Iris pigment epithelial cell (primary cell): ENCODE measurements around the gene CCL22.
"Not testable (repeated sequence)": the region's sequence is repeated elsewhere in the genome, so short reads cannot be mapped to it uniquely, and the experiment has no call there.

Source experiments
- DNase-seq: peaks from one replicate; pipeline ENCODE4 v3.0.0-alpha.2; 2011; ENCODE audit warnings: low read depth

The CCL22 gene

DNA sequence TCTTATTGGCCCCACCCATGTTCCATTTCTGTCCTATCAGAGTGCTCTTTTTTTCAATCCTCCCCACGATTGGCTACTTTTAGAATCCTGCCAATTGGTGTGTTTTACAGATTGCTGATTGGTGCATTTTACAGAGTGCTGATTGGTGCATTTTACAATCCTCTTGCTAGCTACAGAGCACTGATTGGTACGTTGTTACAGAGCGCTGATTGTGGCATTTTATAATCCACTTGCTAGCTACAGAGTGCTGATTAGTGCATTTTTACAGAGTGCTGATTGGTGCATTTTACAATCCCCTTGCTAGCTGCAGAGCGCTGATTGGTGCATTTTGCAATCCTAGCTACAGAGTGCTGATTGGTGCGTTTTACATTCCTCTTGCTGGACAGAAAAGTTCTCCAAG is 36.4 kb downstream of the CCL22 start:
- no peak for DNase-seq

DNA sequence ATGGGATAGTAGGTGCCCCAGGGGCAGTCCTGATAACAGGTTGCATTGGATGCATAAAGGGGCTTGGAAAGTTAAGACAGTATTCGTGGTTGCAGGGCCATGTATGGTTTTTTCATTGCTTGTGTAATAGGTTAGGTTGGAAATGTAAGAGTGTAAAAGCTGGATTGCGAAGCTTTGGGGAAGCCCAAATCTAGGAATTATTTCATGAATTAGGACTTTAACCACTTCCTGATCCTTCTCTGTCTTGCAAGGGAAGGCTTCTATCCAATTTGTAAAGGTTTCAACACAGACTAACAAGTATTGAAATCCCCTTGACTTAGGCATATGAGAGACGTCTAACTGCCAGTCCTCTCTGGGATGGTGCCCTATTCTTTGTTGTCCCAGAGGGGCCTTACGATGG is 38.2 kb downstream of the CCL22 start:
- DNase-seq: no peak

DNA sequence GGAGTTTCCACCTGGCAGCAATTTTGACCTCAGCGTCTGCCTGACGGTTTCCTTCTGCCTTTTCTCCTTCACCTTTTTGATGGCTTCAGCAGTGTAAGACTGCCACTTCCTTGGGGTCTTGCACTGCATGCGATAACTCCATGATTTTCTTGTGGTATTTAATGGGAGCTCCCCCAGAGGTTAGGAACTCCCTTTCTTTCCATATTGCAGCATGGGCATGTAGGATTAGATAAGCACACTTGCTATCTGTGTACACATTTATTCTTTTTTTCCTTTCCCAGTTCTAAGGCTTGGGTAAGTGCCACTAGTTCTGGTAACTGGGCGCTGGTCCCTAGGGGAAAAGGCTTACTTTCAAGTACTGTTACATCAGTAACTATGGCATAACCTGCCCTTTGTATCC is 38.9 kb downstream of the CCL22 start:
- DNase-seq: not testable (repeated sequence)

DNA sequence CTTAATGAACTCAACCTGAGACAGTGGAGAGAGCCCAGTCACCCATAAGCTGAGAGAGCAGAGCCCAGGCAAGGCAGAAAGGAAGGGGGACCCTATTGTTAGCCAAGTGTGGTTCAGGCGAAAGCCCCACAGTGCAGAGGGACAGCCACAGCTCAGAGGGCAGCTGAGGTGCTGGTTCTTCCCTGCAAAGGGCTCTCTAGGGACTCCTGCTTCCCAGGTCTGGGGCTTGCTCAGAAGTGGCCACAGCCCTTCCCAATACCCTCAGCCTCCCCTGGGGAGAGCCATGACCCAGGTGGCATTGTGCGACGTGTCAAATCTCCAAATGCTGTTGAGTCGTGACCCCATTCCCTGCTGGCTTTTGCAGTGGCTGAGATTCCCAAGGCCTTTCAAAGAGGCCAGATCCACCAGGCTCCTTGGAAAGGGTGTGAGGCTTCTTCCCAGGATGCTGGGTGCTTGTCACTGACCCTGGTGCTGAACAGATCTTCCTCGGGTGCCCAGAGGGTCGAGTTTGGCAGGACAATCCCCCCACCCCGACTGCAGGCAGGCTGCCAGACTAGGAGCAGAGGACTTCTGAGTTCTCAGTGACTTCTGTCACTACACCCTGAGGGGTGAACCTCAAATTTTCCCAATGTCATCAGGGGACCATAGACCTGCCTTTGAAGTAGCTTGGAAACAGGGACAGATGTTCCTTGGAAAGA is 43.5 kb downstream of the CCL22 start:
- DNase-seq: no peak

DNA sequence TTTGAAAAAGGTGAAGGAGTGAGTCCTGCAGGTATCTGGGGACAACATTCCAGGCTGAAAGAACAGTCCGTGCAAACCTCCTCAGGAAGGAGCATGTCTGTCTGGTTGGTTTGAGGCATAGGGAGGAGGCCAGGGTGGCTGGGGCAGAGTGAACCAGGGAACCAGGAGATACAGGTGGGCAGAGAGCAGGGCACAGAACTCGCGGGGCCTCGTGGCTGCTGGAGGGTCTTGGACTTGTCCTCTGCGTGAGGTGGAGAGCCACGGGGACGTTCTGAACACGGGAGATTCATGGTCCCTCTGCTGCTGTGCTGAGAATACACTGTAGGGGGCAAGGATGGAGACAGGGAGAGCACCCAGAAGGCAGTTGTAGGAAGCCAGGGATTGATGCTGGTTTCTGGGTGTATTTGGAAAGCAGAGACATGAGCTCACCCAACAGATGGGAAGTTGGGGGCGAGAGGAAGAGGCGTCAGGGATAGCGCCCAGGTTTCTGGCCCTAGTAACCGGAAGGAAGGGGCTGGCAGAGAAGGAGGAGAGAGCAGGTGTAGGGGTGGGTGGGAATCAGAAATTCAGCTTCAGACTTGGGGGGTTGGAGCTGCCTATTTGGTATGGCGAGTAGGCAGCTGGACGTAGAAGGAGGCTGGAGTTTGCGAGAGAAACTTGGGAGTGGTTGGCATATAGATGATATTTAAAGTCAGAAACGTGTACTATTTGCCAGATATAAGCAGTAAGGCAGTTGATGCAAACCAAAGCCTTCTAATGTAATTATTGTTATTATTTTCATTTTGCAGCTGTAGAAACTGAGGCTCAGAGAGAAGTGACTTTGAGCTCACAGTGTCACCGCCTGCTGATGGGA is 45.6 kb downstream of the CCL22 start, which contains the start of gene CCL17:
CCL17 (plus strand) TSS at position 803 of the 853 bp plus-strand sequence. CDS start 9,166 bp downstream, outside the sequence.
- no peak for DNase-seq

DNA sequence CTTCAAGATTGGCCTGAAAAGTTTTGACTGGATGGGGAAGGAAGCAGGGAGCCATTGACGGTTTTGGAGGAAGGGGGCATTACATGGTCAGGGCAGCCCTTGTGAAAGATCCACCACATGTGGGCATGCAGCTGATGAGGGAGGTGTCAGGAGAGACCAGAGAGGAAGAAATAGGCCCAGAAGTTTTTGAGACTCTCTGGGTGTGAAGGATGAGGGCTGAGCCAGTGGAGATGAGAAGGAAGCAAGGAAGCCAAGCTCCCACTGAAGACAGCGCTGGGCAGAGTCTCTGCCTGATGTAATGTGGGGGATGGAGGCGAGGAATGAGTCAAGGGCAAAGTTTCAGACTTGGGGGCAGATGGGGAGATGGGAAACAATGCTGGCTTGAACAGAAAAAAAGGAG is 46.5 kb downstream of the CCL22 start:
- DNase-seq: no peak

DNA sequence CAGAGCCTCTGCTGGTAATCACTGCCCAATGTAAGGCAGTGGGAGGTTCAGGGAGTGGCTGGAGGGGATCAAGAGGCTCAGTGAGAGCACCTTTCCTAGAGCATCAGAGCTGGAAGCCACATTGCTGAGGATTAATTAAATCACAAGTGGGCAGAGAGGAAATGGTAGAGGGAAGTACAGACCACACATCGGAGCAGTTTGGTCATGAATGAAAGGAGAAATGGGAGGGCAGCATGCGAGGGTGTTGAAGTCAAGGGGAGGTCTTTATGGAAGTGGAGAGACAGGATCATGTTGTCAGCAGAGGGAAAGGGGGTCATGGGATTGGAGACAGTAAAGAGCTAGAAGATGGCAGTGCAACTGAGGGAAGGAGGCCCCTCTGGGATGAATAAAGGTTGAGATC is 48.3 kb downstream of the CCL22 start:
- no peak for DNase-seq

DNA sequence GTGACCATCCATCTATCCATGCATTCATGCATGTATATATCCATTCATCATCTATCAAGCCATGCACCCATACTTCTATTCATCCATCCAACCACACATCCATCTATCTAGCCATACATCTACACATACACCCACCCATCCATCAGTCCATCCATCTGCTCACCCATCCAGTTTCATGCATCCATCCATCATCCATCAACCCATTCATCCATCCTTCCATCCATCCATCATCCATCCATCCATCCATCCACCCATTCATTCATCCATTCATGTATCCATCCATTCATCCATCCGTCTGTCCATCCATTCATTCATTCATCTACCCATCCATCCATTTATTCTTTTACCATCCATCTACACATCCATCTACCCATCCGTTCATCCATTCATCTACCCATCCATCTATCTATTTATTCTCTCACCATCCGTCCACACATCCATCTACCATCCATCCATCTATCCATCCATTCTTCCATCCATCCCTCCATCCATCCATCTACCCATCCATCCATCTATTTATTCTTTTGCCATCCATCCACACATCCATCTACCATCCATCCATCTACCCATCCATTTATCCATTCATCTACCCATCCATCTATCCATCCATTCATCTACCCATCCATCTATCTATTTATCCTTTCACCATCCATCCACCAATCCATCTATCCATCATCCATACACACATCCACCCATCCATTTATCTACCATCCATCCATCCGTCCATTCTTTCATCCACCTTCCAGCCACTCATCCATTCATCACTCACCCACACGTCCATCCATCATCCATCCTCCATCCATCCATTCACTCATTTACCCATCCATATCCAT is 49.2 kb downstream of the CCL22 start:
- no peak for DNase-seq

DNA sequence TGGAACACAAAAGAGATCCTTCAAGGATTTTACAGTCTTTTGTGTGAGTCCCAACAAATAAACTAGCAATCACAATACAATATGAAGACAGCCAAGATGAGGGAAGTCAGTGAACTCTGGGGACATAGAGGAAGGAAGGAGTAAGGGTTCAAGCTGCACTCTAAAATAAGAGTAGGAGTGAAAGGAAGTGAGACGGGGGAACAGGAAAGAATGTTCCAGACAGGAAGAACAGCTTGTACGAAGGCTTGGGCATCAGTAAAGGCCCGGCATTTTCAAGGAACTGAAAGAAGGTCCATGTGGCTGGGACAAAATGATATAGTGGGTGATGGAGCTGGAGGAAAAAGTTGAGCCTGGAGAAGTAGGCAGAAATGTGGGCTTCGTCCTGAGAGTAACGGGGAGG is 50.5 kb downstream of the CCL22 start:
- no peak for DNase-seq

DNA sequence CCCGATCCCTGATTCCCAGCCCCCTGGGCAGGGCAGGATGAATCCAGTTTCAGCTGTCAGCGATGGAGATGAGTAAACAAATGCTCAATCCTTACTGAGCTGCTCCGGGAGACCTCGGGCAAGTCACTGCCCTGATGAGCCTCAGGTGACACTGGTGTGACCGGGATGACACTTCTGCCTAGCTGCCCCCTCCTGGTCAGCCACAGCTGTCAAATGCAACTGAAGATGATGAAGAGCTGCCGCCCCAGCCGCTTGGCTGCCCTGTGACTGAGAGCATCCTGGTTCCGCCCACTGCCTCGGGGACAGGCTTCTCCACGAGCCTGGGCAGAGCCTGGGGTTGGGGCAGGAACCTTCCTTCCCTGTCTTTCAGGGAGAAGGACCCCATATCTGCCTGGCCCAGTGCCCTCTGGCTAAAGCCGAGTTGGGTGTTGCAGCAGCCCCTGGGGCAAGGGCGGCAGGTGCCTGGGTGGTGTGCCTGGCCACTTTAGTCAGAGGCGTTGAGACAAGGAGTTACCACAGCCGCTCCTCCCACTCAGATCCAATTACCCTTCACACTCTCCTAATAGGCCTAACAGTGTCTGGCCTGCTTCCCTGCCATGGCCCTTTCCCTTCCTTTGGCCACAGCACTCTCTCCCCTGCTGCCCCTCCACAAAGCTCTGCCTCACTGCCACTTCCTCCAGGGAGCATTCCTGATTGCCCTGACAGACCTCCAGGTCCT is 51.4 kb downstream of the CCL22 start:
- DNase-seq: no peak

DNA sequence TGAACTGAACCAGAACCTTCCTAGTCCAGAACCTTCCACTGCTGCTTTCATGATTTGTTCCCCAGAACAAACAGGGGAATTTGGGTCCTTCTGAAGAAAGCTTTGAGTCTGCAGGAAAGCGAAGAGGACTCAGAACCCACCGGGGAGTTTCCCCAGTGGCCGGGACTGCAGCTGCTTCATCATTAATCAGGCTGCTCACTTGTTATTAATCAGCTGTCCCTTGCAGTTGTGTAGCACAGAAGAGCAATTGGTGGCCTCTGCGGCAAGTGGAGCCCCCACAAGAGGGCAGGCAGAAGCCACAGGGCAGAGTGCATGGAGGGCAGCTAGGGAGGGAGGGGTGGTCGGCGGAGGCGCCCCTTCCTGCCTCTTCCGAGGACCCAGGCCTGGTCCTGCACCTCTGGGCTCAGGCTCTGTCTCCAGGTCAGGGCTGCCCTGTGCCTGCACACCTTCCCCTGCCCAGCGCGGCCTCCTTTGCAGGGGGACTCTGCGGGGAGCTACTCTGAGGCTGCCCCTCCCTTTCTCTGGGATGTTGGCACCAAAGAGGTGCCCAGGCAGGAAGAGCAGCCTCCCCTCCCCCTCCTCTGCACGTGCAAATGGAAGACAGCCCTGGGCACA is 52.9 kb downstream of the CCL22 start:
- DNase-seq: no peak

DNA sequence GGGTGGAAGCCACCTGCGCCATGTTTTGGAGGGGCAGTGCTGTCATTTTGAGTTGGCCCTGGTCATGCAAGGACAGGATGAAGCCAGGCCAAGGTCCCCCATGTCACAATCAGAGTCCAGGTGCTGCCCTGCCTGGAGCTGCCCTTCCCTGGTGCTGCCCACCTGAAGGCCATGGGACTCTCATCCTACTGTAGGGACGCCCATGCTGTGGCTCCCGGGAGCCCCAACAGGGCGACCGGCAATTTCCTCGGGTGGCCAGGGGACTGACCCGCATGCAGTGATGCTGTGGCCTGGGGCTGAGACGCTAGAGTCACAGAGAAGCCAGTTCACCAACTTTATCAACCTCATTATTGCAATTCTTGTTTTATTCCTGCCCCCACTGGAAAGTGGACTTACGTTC is 54.0 kb downstream of the CCL22 start:
- DNase-seq: no peak

DNA sequence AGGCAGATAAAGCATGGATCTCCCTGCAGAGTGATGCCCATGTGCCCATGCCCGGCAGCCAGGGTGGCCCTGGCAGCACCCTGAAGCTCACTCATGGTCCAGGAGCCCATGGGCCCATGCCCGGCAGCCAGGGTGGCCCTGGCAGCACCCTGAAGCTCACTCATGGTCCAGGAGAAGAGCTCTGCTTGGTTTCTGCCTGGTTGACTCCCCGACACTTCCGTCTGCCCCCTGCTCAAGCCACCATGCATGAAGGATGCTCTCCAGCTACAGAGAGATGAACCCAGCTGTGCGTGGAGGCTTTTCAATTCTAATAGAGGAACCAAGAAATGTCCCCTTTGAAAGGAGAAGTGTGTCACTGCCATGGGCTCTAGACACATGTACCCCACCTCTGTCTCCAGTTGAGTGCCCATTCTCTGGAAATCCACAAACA is 54.7 kb downstream of the CCL22 start:
- DNase-seq: no peak

DNA sequence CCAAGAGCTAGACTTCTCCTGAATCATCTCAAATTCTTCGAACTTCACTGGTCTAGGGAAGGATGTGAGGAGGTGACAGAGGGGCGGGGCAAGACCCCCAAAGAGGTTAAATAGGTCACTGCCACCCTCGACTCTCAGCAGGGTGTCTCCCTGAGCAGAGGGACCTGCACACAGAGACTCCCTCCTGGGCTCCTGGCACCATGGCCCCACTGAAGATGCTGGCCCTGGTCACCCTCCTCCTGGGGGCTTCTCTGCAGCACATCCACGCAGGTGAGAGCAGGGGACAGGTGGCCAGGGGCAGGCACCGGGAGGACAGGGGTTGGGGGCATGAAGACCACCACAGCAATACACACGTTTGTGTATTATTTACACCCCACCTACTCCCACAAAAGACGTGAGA is 55.1 kb downstream of the CCL22 start:
- no peak for DNase-seq
